Spleen (tissue), 7 donors: ENCODE results near the gene ULBP1.

Experiments
- CTCF ChIP-seq, 11 experiments: fragments of 200-600 bp in 7 of 11; fragments of 450-650 bp in 4 of 11; sonication (generic) in 4 of 11; IDR thresholded peaks in 8 of 11; conservative IDR thresholded peaks in 3 of 11; 1 replicate in 7 of 11; 2 replicates in 4 of 11; pipeline versions ENCODE4 v1.4.0 to v1.8.0; 2016 to 2021; ENCODE audit warnings: antibody characterized with exemption in 11 of 11, inconsistent platforms in 4 of 11, mild to moderate bottlenecking in 1 of 11
- POLR2A ChIP-seq, 3 donors: fragments of 450-650 bp; IDR thresholded peaks; one replicate each; pipeline ENCODE4 v1.5.1; 2017; ENCODE audit warnings: antibody characterized with exemption in 3 of 3, mild to moderate bottlenecking in 1 of 3
- POLR2AphosphoS5 ChIP-seq, 3 donors: sonication (generic); formaldehyde crosslinking; IDR thresholded peaks; one replicate each; pipeline ENCODE4 v1.5.1; 2017; ENCODE audit warnings: antibody characterized with exemption in 3 of 3
- donor health status: DM: no; HTN: no; CAD: no; lungs with moderate emphysema.
- donor health status: DM: no; HTN: no; CAD: no.
- donor health status: DM: no; HTN: no; CAD: no.

GRCh38 chr6:149967591-149967990 is 3.8 kb downstream of the ULBP1 start:
- no peak for TF ChIP-seq POLR2A (IDR thresholded peaks at IDR 0.05)
- no peak for TF ChIP-seq CTCF (IDR thresholded peaks at IDR 0.05 in 8 of 11, conservative IDR thresholded peaks at IDR 0.05 in 3 of 11)
- no peak for TF ChIP-seq POLR2AphosphoS5 (IDR thresholded peaks at IDR 0.05)
